IPS-18c (cell line): Measurements from ENCODE around the gene RBMS1.
"Not testable (repeated sequence)": the region's sequence is repeated elsewhere in the genome, so short reads cannot be mapped to it uniquely, and the experiment has no call there.

ENCODE experiments used
- H3K4me3 ChIP-seq: 2 replicates; pipeline ENCODE4 v1.7.0; 2013; ENCODE audit warnings: low read depth, mild to moderate bottlenecking, low read length, moderate library complexity; ENCODE audit not compliant: insufficient read depth
- H3K9me3 ChIP-seq: one replicate; pipeline ENCODE4 v1.6.1; 2013; ENCODE audit warnings: mild to moderate bottlenecking, low read length, moderate library complexity; ENCODE audit not compliant: control insufficient read depth, insufficient read depth

RBMS1 gene

DNA sequence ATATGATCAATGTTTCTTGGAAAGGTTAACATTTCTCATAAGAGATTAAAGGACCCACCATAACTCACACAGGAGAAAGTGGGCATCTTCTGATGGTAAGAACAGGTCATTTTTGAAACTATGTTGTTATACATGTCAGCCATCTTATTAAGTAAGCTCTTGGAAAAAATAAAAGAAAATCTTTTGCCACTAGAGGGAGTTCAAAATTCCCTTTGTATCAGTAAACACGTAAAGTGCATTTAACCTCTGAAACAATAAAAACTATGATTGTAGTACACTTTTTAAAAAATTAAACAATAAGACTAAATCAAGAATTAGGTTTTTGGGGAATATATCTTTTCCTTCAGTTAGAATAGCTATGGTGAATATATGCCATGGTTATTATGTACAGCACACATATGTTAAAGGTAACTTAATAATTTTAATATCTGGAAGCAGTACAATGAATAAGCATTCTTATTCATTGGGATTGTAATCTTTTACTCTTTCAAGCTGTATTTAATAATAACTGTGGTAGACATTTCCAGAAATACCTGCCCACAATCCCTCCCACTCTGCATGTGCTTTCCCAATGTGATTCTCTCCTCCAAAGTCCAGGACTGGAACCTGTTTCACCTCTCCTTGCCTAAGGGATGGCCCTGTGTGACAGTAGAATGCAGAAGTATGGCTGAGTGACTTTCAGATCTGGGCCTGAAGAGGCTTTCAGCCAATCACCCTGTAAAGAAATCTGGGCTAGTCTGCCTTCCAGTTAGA lies 64.2 kb downstream of the RBMS1 start:
- no peaks in the 10 kb centered on the region for H3K9me3 ChIP-seq
- H3K4me3 ChIP-seq, result no peak overlapping the region

DNA sequence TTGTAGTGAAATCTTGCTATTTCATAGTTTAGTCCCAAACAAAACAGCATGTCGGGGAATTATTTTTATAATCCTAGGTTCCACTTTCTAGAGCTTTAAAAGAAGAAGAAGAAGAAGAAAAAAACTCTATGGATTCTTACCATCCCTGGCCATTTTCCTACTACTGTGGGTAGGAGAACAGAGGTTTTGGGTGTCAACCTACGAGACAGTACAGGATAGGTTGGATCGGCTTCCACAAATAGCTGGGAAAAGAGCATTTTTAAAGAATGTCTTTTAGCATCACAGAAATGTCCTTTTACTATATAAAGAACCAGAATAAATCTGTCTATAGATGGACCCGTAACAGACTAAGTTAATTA lies 65.2 kb downstream of the RBMS1 start:
- H3K9me3 ChIP-seq, result no peaks in the 10 kb centered on the region

DNA sequence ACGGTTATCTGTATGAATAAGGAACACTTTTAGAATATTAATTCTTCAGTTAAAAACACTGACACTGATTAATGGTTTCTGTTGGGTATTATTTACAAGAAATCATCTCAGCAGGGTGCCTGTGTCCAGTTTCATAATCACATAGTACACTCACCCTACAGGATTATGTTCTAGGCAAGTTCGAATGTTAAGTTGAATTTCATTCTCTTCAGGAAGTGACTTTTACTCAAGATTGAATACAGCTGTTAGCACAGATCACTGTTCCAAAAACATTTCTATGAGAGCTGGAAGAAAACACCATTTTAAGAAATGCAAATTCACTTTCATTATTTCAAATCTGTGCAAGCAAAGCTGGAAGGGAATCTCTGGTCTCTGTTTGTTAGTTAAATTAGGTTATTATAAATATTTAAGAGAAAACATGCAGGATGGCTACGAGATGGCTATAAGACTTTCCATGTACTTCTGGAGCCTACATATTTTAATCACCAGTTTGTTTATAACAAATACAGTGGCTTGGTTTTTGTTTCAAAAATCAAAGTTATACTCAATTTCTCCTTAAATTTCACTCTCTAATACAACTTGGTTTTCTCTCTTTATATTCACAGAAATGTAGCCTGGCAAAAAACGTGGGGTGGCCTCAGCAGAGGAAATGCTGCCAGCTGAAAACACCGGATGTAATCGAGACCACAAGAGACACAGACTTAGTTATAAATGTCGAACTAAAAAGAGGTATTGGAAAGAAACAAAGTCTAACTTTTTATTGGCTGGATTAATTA lies 65.8 kb downstream of the RBMS1 start:
- no peak overlapping the region for H3K4me3 ChIP-seq
- H3K9me3 ChIP-seq, result no peaks in the 10 kb centered on the region

More for the DNA sequence above, 65.2 kb downstream of the RBMS1 start:
- no peak overlapping the region for H3K4me3 ChIP-seq

DNA sequence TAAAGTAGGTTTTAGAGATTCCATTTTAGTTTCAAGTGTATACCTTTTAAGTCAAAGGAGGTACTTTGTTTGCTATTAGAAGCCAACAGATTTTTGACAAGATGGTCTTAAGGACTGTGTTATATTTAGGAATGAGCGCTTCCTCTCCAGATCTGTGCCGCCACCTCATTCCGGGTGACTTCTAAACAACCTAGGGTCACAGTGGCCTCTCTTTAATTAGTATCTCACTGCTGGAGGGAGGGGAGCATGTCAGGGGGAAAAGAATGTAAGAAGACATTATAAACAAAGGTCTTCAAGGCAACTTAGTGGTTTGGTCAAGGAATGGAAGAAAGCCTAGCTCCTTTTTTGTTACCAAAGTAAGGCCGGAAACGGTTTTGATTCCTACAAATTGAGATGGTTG lies 67.0 kb downstream of the RBMS1 start:
- H3K4me3 ChIP-seq, result no peak overlapping the region
- H3K9me3 ChIP-seq, result no peaks in the 10 kb centered on the region

DNA sequence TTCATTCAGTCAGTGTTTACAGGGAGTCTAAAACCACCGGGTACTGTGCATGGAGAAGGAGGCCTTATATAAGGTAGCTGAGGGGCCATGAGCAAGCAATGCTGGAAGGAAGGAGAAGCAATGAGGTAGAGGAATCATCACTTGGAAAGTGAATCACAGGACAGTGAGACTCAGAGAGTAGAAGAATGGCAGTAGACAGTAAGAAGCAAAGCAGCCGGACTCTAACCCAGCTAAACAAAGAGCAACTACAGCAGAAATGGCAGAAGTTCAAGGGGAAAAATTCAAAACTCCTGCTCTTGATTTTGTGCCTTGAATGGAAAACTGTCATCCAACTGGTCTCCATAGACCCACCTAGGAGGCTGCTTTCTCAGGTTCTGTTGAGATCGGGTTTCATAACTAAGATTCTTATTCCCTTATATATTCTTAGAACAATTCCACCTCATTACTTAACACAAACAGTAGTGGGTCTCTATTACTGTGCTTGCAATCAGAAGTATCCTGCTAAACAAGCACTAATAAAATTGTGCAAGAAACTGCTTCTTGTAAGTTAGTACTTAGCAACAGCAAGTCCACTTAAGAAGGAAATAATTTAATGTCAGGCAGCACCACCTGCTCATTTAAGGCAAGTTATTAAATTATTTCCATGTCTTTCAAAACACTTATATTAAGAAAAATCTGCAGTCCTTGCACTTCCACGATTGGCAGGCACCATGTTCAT lies 68.0 kb downstream of the RBMS1 start:
- Histone ChIP-seq H3K4me3 (no peak overlapping the region), H3K9me3 (no peaks in the 10 kb centered on the region)

DNA sequence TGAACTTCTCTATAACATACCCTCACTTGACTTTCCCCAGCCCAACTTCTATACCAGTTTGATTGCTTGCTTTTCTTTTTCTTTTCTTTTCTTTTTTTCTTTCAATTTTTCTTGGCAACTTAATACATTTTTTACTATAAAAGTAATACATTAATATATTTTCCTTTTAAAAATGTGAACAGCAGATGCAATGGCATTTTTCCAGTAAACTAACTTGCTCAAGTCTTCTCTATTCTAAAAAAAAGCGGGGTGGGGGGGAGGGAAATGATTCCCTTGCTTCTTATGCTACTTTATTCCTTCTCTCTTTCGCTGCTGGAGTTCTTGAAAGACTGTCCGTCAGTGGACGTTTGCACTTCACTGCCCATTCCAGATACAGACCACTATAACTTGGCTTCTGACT lies 70.5 kb downstream of the RBMS1 start:
- H3K4me3 ChIP-seq, result no peak overlapping the region

DNA sequence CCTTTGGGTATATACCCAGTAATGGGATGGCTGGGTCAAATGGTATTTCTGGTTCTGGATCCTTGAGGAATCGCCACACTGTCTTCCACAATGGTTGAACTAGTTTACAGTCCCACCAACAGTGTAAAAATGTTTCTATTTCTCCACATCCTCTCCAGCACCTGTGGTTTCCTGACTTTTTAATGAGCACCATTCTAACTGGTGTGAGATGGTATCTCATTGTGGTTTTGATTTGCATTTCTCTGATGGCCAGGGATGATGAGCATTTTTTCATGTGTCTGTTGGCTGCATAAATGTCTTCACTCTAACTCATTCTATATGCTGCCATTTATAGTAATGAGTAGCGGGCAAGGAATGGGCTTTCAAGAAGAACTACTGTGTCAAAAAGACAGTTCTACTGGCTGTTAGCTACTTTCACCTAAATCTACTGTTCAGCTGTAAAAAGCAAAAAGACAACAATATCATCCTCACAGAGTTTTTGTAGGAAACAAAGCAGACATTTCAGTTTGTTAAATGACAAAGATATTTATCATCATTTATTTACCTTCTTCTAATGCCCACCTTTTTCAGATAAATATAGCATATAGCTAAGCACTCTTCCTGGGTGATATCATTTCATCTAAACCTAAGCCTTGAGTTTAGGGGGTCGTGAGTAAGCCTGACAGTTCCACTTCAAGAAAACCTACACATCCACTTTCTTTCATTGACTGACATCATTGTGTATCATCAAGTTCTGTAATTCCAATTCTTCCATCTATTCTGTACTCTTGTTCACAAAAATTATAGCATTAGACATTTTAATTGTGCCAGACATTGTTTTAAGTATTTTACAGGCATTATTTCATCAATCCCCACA lies 71.7 kb downstream of the RBMS1 start:
- H3K4me3 ChIP-seq, H3K9me3 ChIP-seq: not testable (repeated sequence)

More for the DNA sequence above, 70.5 kb downstream of the RBMS1 start:
- no peaks in the 10 kb centered on the region for H3K9me3 ChIP-seq

DNA sequence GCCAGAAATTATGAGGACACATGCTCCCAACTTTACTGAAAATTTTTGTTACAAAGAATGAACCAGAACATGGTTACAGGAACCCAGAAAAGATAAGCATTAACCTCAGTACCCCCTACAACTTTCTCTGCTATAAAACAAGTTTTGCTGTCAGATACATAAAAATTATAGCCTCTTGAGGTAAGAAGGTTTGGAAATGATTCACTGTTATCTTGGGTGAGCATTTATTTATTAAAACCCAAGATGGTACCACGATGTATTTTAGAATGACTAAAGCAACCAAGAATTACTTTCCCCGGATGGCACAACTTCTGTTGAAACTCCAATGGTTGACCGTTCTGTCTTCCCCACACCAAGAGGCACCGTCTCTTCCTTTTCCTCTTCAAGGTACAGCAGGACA lies 72.9 kb downstream of the RBMS1 start:
- H3K4me3 ChIP-seq, result no peak overlapping the region
- H3K9me3 ChIP-seq, result no peaks in the 10 kb centered on the region

DNA sequence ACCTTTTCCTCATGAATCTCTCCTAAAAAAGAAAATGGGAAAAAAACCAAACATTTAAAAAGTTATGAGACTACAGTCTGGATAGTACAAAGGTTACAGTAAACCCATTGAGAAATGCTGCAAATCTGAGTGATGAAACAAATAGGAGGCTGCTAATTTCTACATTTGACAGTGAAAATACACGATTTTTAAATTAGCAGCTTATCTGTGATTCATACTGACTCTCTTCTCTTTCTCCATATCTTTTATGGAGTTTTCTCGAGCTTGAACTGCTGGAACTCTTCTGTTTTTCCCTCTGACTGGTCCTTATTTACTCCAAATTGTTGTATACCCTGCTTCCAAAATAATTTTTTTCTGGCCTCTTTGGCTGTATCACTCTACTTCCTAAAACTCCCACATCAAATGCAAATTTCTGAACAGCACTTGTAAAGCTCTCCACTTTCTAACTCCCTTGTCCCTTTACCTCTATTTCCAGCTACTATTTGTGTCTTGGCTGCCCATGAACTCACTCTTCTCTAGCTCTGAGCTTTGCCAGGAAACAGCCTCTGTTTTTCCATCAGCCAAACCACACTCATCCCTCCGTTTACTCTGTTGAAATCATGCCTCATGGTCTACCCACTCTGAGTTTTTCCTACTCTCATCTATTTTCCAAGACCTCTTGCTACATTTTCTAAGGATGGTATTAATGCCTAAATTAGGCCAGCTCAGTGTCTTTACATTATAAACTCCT lies 73.7 kb downstream of the RBMS1 start:
- Histone ChIP-seq H3K9me3 (no peaks in the 10 kb centered on the region), H3K4me3 (no peak overlapping the region)

DNA sequence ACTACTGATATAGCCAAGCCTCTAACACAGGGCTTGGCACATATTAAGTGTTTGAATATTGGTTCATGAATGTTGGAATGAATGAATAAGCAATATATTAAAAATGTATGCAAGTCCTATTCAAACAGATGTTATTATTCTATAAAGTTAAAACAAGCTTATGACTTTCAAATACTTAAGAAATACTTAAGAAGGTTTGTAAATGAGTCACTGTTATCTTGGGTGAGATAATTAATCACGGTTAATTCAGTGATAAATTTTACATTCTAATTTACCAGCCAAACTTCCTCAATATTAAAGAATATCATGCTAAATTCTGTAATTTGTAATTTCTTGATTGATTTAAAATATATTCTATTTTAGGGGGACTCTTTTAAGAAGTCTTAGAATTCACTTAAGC lies 74.8 kb downstream of the RBMS1 start:
- Histone ChIP-seq H3K9me3 (no peaks in the 10 kb centered on the region), H3K4me3 (no peak overlapping the region)

DNA sequence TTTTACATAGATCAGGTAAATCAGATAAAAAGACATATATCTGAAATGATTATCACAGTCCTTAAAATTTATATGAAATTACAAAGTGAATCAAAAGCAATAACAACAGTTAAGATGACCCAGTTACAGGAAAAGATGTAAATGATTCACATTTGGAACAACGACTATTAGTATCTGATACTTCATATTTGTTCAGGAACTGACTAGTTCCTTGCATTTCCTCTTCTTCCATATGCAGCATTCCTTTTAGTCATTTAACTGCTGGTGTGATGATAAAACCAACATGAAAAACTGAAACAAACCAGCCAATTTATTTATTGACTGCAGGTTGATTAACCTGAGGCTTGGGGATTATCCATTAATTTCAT lies 75.2 kb downstream of the RBMS1 start:
- H3K9me3 ChIP-seq, result no peaks in the 10 kb centered on the region
- H3K4me3 ChIP-seq, result no peak overlapping the region

DNA sequence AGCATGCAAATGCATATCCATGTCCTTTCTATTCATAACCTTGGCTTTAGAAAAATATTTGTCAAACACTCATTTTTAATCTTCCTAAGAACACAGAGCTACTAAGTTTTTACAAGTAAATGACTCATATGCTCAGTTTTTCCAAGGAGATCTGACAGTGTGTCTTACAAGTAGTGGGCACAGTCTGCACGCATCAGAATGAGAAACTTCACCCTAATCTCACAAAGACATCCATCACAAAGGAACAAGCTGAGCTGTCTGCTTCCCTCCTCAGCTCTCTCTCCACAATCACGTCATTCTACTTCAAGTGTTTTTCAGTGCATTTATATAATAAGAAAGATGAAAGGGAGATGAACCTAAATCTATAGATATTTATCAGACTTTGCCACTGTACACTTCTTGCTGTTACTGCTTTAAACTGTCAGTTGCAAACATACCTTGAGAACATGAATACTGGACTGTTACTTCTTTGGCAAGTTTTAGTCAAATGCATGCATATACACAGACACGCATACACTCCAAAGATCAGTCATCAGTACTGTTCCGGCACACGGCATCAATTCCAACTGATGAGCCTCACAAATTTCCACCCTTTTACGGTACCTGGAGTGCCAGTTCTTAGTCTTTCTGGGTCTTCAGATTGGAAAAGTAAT lies 75.7 kb downstream of the RBMS1 start:
- Histone ChIP-seq H3K9me3 (no peaks in the 10 kb centered on the region), H3K4me3 (no peak overlapping the region)

DNA sequence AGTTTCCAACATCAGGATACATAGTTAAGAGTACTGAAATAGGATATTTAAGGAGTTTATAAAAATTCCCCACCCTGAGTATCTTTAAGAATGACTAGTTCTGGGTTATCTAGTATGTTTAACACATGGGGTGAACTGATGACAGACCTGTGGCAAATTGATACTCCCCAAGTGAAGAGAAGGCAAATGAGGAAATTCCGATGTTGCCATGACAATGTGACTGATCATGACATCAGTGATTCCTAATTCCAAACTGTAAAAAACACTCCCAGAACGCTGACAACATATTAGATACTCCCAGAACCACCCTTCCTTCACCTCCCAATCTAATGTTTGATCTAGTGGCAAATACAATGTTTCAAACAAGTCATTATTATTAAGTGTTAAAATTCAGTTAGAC lies 77.6 kb downstream of the RBMS1 start:
- Histone ChIP-seq H3K9me3 (no peaks in the 10 kb centered on the region), H3K4me3 (no peak overlapping the region)

DNA sequence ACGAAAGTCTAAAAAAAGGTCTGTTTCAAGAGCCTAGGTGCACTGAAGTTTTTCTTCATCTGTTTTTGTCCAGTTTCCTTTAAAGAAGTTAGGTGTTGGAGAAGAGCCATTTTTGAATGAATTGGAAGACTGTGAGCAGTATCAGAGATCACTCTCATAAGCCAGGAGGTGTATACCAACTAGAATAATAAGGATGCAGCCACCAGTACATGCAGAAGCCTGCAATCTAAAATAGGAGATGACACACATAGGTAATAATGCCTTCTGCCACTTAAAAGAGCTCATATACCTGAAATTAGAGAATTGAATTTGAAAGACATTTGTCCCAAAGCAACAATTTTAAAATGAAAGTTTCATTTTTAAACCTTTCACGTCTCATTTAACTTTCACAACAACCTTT lies 81.7 kb downstream of the RBMS1 start:
- H3K9me3 ChIP-seq, result no peaks in the 10 kb centered on the region
- H3K4me3 ChIP-seq, result no peak overlapping the region

DNA sequence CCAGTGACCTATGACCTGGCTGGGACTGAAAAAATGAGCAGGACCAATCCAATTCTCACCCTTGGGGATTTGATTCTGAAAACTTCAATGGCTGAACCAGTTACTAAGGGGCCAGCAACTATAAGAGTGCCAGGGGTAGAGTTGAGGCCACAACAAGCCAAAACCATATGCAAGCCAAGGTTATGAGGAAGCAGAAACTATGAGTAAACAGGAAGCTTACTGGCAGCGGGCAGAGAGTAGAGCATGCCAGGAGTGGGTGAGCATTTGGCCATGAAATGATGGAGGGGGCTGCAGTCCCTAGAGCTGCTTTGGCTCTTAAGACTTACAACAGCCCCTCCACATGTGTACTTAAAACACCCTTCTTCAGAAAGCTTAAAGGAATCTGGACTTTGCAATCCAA lies 82.4 kb downstream of the RBMS1 start:
- Histone ChIP-seq H3K4me3 (no peak overlapping the region), H3K9me3 (no peaks in the 10 kb centered on the region)

DNA sequence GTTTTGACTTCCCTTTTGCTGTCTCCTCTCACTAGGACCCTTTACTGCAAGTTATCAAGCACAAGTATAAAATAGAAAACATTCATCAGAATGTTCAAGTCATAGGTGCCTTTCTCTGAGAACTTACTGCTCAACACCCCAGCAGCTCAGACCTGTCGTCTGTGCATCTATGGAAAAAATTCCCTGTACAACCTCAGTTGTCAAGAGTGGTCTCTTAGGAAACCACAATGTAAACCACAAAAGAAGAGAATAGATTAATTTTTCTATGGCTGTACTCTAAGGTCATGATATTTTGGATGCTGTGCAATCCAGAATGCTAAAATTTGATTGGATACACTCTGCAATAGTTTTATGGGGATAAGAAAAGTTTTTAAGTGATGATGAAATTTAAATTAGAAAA lies 84.1 kb downstream of the RBMS1 start:
- Histone ChIP-seq H3K4me3 (no peak overlapping the region), H3K9me3 (no peaks in the 10 kb centered on the region)
